VCaP (cell line): Measurements from ENCODE around the gene TAS2R16.

Experiments used
- H3K27ac ChIP-seq: fragments of 450-650 bp; 2 replicates; pipeline ENCODE4 v1.5.1; 2017
- TF ChIP-seq, protein P1 (sequence below): fragments of 450-650 bp; conservative IDR thresholded peaks from 2 replicates; pipeline ENCODE4 v1.5.1; 2017; ENCODE audit warnings: mild to moderate bottlenecking, moderate library complexity

The TAS2R16 gene

DNA sequence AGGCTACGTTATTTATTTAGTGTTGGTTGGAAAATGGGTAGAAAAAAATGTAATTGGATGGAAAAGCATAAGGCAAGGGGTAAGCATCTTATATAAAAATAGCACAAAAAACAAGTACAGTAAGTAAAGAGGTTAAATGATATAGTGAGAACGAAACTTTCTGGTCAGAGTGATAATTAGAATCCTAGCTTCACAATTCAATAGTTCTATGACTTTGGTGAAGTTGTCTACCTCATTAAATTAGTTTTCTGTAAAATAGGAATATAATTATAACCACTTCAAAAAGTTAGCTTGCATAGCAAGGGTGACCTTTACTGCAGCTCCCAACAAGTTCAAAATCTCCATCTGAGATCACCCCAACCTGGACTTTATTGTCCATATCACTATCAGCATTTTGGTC, 30.8 kb upstream of the TAS2R16 start:
- TF ChIP-seq, protein P1, sequence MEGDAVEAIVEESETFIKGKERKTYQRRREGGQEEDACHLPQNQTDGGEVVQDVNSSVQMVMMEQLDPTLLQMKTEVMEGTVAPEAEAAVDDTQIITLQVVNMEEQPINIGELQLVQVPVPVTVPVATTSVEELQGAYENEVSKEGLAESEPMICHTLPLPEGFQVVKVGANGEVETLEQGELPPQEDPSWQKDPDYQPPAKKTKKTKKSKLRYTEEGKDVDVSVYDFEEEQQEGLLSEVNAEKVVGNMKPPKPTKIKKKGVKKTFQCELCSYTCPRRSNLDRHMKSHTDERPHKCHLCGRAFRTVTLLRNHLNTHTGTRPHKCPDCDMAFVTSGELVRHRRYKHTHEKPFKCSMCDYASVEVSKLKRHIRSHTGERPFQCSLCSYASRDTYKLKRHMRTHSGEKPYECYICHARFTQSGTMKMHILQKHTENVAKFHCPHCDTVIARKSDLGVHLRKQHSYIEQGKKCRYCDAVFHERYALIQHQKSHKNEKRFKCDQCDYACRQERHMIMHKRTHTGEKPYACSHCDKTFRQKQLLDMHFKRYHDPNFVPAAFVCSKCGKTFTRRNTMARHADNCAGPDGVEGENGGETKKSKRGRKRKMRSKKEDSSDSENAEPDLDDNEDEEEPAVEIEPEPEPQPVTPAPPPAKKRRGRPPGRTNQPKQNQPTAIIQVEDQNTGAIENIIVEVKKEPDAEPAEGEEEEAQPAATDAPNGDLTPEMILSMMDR, result no peak

GRCh38 chr7:123024989-123025758, 29.7 kb upstream of the TAS2R16 start:
- TF ChIP-seq, protein P1, result no peak
- no peak overlapping the region for H3K27ac ChIP-seq

More for the DNA sequence above, 30.8 kb upstream of the TAS2R16 start:
- no peak overlapping the region for H3K27ac ChIP-seq

- no peak overlapping the region for H3K27ac ChIP-seq
- TF ChIP-seq, protein P1, result no peak
These were observed 27.6 kb upstream of the TAS2R16 start for GRCh38 chr7:123023126-123023525.

GRCh38 chr7:123022576-123022975, 27.1 kb upstream of the TAS2R16 start:
- H3K27ac ChIP-seq, result no peak overlapping the region
- TF ChIP-seq, protein P1, result no peak

DNA sequence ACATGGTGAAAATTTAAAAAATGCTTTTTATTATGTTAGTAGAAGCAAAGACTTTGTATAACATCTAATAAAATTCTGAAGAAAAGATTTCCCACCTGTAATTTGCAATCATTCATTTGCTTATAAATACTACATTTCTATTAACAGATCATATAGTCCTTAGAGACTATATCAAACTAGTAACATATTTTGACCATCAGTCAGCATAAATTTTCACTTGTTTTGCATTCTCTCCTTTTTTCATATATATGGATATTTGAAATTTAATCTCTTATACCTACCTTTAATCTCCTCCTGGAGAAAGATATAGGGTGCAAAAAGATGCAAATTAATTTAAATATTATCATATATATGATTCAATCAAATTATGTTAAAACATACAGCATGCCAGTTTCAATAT, 16.9 kb upstream of the TAS2R16 start:
- TF ChIP-seq, protein P1, result no peak
- H3K27ac ChIP-seq, result no peak overlapping the region

- H3K27ac ChIP-seq, result 0 out of 2 replicates have a peak overlapping the region, but pooled peaks have one; percentile 0
- TF ChIP-seq, protein P1, result no peak
These were observed 16.4 kb upstream of the TAS2R16 start for GRCh38 chr7:123011766-123012369.

DNA sequence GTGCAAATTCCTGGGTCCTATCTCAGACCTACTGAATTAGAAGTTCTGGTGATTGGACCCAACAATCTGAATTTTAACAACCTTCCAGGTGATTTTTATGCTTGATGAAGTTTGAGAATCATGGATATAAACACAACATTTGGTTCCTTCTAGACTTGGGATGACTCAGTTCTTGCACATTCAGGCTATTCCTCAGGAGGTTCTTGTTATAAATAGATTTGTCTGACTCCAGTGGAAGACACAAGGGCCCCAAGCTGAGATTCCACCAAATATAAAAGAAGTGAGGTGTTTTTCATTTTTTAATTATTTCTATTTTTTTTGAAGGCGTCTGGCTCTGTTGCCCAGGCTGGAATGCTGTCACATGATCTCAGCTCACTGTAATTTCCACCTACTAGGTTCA, 9.4 kb upstream of the TAS2R16 start:
- TF ChIP-seq, protein P1, result no peak
- no peak overlapping the region for H3K27ac ChIP-seq
